GM15510 (cell line): ENCODE results near the gene PHF12.

Source experiments
- POLR2A ChIP-seq: IDR thresholded peaks from 3 replicates; pipeline ENCODE4 v1.6.1; 2011; ENCODE audit warnings: borderline replicate concordance; ENCODE audit not compliant: insufficient read length; ENCODE audit errors: extremely low read depth

Gene PHF12

GRCh38 chr17:28910534-28910933 lies 40.8 kb downstream of the PHF12 start:
- TF ChIP-seq POLR2A: no peak

- no peak for TF ChIP-seq POLR2A
These were observed 42.6 kb downstream of the PHF12 start for GRCh38 chr17:28908640-28909167.

GRCh38 chr17:28907709-28908475 lies 43.4 kb downstream of the PHF12 start:
- TF ChIP-seq POLR2A: no peak

GRCh38 chr17:28906706-28907438 lies 44.4 kb downstream of the PHF12 start:
- no peak for TF ChIP-seq POLR2A

GRCh38 chr17:28906276-28906675 lies 45.0 kb downstream of the PHF12 start:
- no peak for TF ChIP-seq POLR2A

GRCh38 chr17:28904800-28905199 lies 46.5 kb downstream of the PHF12 start:
- TF ChIP-seq POLR2A: no peak

GRCh38 chr17:28902819-28903545 lies 48.3 kb downstream of the PHF12 start, which contains the start of gene DHRS13:
DHRS13 (minus strand) TSS chr17:28903079; CDS start chr17:28902944, 135 bp downstream.
- TF ChIP-seq POLR2A: peak; percentile 62

GRCh38 chr17:28901866-28902818 lies 49.2 kb downstream of the PHF12 start:
- no peak for TF ChIP-seq POLR2A

- TF ChIP-seq POLR2A: no peak
These were observed 50.2 kb downstream of the PHF12 start for GRCh38 chr17:28900986-28901726.

GRCh38 chr17:28899212-28899815 lies 52.0 kb downstream of the PHF12 start:
- no peak for TF ChIP-seq POLR2A

GRCh38 chr17:28898527-28898955 lies 52.8 kb downstream of the PHF12 start:
- no peak for TF ChIP-seq POLR2A

GRCh38 chr17:28897769-28898526 lies 53.4 kb downstream of the PHF12 start:
- TF ChIP-seq POLR2A: no peak

GRCh38 chr17:28896884-28897768 lies 54.2 kb downstream of the PHF12 start, which contains the start of gene FLOT2:
FLOT2 (minus strand) TSS chr17:28897733; CDS start chr17:28897574, 159 bp downstream.
- TF ChIP-seq POLR2A: peak; percentile 74
